HG03280 (cell line): ENCODE data around the gene IL6.
"Not testable (repeated sequence)": the region's sequence is repeated elsewhere in the genome, so short reads cannot be mapped to it uniquely, and the experiment has no call there.

Experiments
- ATAC-seq: cut with Tn5 transposase; IDR thresholded peaks from one replicate; pipeline ENCODE4 v1.9.1; 2021; ENCODE audit warnings: mild to moderate bottlenecking, moderate library complexity; ENCODE audit not compliant: unreplicated experiment

The IL6 gene

DNA sequence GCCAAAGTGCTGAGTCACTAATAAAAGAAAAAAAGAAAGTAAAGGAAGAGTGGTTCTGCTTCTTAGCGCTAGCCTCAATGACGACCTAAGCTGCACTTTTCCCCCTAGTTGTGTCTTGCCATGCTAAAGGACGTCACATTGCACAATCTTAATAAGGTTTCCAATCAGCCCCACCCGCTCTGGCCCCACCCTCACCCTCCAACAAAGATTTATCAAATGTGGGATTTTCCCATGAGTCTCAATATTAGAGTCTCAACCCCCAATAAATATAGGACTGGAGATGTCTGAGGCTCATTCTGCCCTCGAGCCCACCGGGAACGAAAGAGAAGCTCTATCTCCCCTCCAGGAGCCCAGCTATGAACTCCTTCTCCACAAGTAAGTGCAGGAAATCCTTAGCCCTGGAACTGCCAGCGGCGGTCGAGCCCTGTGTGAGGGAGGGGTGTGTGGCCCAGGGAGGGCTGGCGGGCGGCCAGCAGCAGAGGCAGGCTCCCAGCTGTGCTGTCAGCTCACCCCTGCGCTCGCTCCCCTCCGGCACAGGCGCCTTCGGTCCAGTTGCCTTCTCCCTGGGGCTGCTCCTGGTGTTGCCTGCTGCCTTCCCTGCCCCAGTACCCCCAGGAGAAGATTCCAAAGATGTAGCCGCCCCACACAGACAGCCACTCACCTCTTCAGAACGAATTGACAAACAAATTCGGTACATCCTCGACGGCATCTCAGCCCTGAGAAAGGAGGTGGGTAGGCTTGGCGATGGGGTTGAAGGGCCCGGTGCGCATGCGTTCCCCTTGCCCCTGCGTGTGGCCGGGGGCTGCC is at the start of gene IL6:
Gene IL6, plus strand, starts transcription at position 294 of the 807 bp plus-strand sequence. Its CDS starts 63 bp downstream, at position 357.
- ATAC-seq, result no peak

- ATAC-seq, result not testable (repeated sequence)
Observed at GRCh38 chr7:22677263-22677662, 49.7 kb upstream of the IL6 start.

- no peak for ATAC-seq
Observed at GRCh38 chr7:22677680-22678079, 49.3 kb upstream of the IL6 start.

DNA sequence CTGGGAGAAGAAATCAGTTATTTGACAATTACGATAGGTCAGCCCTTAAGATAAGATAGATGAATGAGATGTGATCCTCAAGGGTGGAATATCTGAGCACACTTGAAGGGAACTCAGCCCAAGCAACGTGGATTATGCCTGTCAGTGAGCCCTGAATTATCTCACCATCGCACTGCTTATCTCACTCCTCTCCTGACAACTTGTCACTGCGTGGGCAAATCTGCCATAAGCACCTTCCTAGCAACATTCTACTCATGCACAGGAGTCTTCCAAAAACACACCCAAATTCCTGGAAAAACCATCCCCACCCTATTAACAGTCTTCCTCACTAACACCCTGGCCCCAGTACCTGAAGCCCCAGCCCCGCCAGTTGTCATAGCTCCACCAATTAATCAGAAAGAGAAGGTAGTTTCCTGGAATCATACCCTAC is 46.5 kb upstream of the IL6 start:
- ATAC-seq, result no peak

DNA sequence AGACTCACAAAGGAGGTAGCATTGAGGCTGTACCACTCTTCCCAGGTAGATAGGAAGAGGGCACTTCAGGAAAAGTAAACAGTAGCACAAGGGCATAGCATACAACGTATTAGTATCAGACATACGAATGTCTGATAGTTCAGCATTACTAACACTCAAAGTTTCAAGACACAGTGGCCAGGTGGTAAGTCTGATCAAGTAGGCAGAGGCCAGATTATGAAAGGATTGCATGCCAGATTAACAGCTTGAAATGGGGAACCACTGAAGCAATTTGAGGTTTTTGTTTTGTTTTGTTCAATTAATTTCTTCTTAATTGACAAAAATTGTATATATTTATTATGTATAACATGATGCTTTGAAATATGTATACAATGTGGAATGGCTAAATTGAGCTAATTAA is 45.7 kb upstream of the IL6 start:
- no peak for ATAC-seq

DNA sequence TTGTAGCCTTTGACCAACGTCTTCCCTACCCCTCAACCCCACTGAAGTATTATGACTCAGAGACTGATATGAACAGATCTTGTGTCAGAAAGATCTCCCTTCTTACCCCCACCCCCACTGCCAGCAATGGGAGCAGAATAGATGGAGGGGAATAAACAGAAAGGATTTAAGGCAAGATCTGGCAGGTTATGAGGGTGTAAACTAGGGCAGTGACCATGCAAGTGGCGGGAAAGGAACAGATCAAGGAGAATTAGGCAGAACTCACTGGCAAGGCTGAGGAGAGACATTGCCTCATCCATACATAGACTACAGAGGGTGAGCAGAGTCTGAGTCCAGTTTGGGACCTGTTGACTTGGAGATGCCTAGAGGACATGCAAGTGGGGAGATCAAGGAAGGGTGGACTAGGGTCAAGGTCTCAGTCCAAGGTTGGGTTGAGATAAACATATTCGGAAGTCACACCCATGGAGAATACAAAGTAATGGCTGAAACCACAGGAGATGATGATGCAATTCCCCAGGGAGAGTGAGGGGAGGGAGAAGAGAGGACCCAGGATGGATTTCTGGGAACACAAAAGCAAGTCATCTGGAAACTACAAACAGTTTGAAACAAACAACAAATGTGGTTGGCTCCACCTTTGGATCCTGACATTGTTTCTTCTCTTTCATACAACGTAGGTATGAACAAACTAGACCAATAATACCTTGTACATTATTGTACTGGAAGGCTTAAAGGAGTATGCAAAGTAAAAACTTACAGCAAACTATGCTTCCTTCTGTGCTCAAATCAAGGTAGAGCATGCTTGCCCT is 44.9 kb upstream of the IL6 start:
- no peak for ATAC-seq

GRCh38 chr7:22683379-22683778 is 43.6 kb upstream of the IL6 start:
- ATAC-seq, result no peak

GRCh38 chr7:22686620-22687019 is 40.4 kb upstream of the IL6 start:
- no peak for ATAC-seq

DNA sequence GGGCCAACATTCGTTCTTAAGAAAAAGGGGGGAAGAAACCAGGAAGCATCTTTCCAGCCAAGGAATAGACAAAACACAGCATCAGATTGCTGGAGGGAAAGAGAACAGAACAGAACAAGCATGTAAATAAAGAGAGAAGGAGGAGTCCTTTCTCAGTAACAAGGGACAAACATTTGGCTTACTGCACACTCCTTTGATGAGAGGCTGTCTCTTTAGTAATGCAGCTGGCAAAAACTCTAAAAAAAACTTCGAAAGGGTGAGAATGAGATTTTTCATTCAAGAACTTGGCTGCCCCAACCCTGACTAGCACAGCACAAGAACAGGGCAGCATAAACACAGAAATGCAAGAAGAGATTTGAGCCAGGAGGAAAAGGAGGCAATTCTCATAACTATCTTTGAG is 38.9 kb upstream of the IL6 start:
- no peak for ATAC-seq

GRCh38 chr7:22688934-22689333 is 38.1 kb upstream of the IL6 start:
- ATAC-seq, result not testable (repeated sequence)

- ATAC-seq, result no peak
Observed at GRCh38 chr7:22694597-22695207, 32.3 kb upstream of the IL6 start.

DNA sequence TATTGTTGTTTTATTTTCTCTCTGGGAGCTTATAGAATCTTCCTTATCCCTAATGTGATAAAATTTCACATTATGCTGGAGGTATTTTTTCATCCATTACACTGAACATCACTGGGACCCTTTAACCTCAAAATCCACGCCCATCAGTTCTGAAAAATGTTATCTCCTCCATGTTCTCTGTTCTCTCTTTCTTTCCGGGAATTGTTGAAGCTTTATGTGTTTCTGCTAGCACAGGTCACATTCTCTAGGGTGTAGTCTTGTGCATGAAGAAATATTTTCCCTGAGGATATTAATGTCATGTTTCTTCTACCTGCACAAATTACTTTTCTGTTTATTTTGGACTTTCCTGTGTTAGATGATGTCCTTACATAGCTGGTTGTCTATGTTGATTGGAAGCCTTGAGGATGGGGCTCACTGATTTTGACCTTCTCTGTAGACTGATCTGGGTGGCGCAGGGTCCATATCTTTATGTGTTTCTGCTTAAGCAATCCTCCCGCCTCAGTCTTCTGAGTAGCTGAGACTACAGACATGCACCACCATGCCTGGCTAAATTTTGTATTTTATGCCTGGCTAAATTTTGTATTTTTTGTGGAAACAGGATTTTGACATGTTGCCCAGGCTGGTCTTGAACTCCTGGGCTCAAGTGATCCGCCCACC is 31.4 kb upstream of the IL6 start:
- no peak for ATAC-seq

DNA sequence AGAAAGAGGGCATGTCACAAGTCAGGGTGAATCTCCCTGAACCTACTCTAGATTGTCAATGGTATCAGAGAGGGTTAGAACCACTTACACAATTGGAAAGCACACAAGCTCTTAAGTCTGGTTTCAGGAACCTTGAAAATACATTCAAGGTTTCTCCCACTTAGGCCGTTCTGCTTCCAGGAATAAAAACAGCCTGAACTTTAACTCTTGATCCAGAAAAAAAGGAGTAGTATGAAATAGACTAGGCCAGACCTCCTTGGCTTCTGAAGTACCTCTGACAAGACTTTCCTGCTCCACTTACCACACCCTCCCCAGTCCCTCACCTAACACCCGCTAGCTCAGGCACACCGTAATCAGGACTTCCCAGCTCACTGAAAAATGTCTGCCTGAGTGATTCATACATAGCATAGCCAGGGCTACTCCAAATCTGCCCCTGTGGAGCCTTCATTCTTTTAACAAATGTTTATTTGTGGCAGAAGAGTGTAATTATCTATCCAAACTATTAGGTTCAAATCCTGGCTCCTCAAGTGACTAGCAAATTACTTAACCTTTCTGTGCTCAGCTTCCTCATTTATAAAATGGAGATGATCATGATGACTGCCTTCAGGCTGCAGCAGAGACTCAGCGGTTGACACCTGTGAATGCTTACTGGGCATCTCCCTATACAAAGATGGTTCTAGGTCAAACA is 30.3 kb upstream of the IL6 start:
- ATAC-seq, result no peak

DNA sequence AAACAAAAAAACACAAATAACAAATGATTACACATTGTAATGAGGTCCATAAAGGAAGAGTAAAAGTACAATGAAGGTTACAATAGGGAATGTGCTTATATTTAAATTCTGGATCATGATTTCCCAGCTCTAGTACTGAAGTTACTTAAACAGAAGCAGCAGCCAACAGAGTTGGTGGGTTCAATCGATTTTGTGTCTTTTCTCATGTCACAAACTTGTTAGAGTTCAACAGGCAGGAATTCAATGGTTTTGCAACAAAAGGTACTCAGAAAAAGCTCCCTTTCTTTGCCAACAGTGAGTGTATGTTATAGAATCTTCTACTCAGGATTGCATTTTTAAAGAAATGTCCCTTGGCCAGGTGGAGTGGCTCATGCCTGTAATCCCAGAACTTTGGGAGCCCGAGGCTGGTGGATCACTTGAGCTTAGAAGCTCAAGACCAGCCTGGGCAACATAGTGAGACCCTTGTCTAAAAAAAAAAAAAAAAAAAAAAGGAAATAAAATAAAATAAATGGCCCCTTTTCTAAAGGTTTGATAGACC is 29.6 kb upstream of the IL6 start:
- ATAC-seq, result no peak

GRCh38 chr7:22697876-22698606 is 29.0 kb upstream of the IL6 start:
- ATAC-seq, result peak; percentile 67

GRCh38 chr7:22698767-22699166 is 28.2 kb upstream of the IL6 start:
- no peak for ATAC-seq

DNA sequence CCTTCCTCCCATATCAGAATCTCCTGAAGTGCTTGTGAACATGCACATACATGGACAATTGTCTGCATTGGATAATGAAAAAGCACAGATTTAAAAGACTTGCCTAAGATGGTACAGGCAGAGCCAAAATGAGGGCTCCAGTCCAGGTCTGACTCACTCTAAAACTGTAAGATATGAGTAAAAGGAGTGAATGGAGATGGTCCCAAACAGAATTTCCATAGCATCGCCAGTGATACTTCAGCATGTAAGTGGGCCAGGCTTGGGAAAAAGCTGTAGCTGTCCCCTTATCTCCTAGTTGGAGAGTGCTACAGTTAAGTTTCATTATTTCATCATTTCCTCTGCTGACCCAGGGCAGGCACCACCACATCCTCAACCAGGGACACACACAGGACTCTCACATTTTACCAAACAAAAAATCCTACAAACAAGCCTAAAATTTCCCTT is 26.4 kb upstream of the IL6 start:
- ATAC-seq, result no peak

- no peak for ATAC-seq
Observed at GRCh38 chr7:22702516-22702915, 24.5 kb upstream of the IL6 start.

- ATAC-seq, result not testable (repeated sequence)
Observed at GRCh38 chr7:22703107-22703855, 23.7 kb upstream of the IL6 start.
